Sigmoid colon (tissue), 4 donors: ENCODE data around the gene EPX.

Experiments used
- POLR2A ChIP-seq, 2 donors: fragments of 450-650 bp; IDR thresholded peaks; one replicate each; pipeline ENCODE4 v1.6.1; 2016; ENCODE audit warnings: antibody characterized with exemption in 2 of 2, mild to moderate bottlenecking in 2 of 2, moderate library complexity in 2 of 2
- POLR2AphosphoS5 ChIP-seq, 4 donors: sonication (generic); formaldehyde crosslinking; IDR thresholded peaks; one replicate each; pipeline ENCODE4 v1.6.1; 2017; ENCODE audit warnings: antibody characterized with exemption in 4 of 4
- TF ChIP-seq, protein P1 (sequence below), 4 experiments: fragments of 450-650 bp in 3 of 4; fragments of 200-600 bp in 1 of 4; IDR thresholded peaks; one replicate each; pipeline ENCODE4 v1.5.1; 2016 to 2019; ENCODE audit warnings: antibody characterized with exemption in 4 of 4, mild to moderate bottlenecking in 3 of 4, moderate library complexity in 2 of 4

DNA sequence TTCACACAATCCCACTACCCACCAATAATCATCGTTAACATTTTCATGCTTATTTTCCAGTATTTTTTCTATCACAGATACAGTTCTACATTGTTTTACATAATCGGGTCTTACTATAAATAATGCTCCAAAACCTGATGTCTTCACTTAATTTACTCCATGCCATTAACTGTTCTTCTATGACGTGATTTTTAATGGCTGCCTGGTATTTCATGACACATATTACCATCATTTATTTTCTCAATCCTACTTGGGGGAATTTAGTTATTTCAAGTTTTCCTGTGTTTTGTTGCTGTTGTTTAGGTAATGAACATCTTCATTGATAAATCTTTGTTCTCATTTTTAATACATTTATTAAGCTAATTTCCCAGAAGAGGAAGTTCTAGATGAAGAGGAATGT, 60.6 kb downstream of the EPX start:
- TF ChIP-seq, protein P1, sequence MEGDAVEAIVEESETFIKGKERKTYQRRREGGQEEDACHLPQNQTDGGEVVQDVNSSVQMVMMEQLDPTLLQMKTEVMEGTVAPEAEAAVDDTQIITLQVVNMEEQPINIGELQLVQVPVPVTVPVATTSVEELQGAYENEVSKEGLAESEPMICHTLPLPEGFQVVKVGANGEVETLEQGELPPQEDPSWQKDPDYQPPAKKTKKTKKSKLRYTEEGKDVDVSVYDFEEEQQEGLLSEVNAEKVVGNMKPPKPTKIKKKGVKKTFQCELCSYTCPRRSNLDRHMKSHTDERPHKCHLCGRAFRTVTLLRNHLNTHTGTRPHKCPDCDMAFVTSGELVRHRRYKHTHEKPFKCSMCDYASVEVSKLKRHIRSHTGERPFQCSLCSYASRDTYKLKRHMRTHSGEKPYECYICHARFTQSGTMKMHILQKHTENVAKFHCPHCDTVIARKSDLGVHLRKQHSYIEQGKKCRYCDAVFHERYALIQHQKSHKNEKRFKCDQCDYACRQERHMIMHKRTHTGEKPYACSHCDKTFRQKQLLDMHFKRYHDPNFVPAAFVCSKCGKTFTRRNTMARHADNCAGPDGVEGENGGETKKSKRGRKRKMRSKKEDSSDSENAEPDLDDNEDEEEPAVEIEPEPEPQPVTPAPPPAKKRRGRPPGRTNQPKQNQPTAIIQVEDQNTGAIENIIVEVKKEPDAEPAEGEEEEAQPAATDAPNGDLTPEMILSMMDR (IDR thresholded peaks at IDR 0.05) = no peak
- TF ChIP-seq POLR2A (IDR thresholded peaks at IDR 0.05) = no peak
- TF ChIP-seq POLR2AphosphoS5 (IDR thresholded peaks at IDR 0.05) = no peak
